ENCODE results near the gene MBD1.
"Not testable (repeated sequence)": the region's sequence is repeated elsewhere in the genome, so short reads cannot be mapped to it uniquely, and the experiment has no call there.

MBD1 gene

GRCh38 chr18:50289108-50289443 lies 7.8 kb upstream of the MBD1 start:
- no peak for DNase-seq

- not testable (repeated sequence) for DNase-seq
Measured at GRCh38 chr18:50288348-50289107, 7.2 kb upstream of the MBD1 start.

- peak; percentile 35 to 99 (median 94) for DNase-seq
Measured at GRCh38 chr18:50287441-50288347, 6.4 kb upstream of the MBD1 start, which contains the start of gene CXXC1. Gene CXXC1, minus strand, starts transcription at chr18:50287692. Its CDS starts 103 bp downstream, at chr18:50287589.

GRCh38 chr18:50287028-50287440 lies 5.7 kb upstream of the MBD1 start:
- peak in 2 of 14 donors; percentile 57 to 63 for DNase-seq

- DNase-seq = peak in 4 of 14 donors; percentile 20 to 53 (median 30)
Measured at GRCh38 chr18:50286391-50287027, 5.2 kb upstream of the MBD1 start.

- no peak for DNase-seq
Measured at GRCh38 chr18:50285631-50286321, 4.5 kb upstream of the MBD1 start.

- DNase-seq = no peak
Measured at GRCh38 chr18:50285071-50285470, 3.7 kb upstream of the MBD1 start.

- no peak for DNase-seq
Measured at GRCh38 chr18:50284255-50284885, 3.0 kb upstream of the MBD1 start.

- DNase-seq = no peak
Measured at GRCh38 chr18:50283469-50284209, 2.3 kb upstream of the MBD1 start.

- peak in 1 of 14 donors; percentile 21 for DNase-seq
Measured at GRCh38 chr18:50282521-50283335, 1.4 kb upstream of the MBD1 start.

GRCh38 chr18:50281972-50282520 lies 723 bp upstream of the MBD1 start:
- DNase-seq = no peak

- DNase-seq = no peak
Measured at GRCh38 chr18:50280707-50281294, 522 bp downstream of the MBD1 start.

GRCh38 chr18:50279752-50280151 lies 1.6 kb downstream of the MBD1 start:
- no peak for DNase-seq

GRCh38 chr18:50277942-50278341 lies 3.4 kb downstream of the MBD1 start:
- DNase-seq = no peak

- no peak for DNase-seq
Measured at GRCh38 chr18:50276452-50276851, 4.9 kb downstream of the MBD1 start.

- no peak for DNase-seq
Measured at GRCh38 chr18:50275503-50276036, 5.8 kb downstream of the MBD1 start.

GRCh38 chr18:50274941-50275340 lies 6.4 kb downstream of the MBD1 start:
- DNase-seq = no peak

- no peak for DNase-seq
Measured at GRCh38 chr18:50274044-50274442, 7.3 kb downstream of the MBD1 start.
